HEK293T (cell line): ENCODE results near the gene IFITM1.
"Not testable (repeated sequence)": the region's sequence is repeated elsewhere in the genome, so short reads cannot be mapped to it uniquely, and the experiment has no call there.

ENCODE experiments used
- CTCF ChIA-PET: fragments of 350-600 bp; formaldehyde crosslinking; extraction: SDS; loops from one replicate; lab custom pipeline; 2021; ENCODE audit warnings: antibody characterized with exemption, inconsistent platforms; lab: Yijun Ruan, JAX
- POLR2A ChIA-PET: fragments of 350-600 bp; formaldehyde crosslinking; extraction: SDS; loops from one replicate; lab custom pipeline; 2020; ENCODE audit warnings: antibody characterized with exemption, inconsistent platforms; lab: Yijun Ruan, JAX
- DNase-seq: peaks from one replicate; pipeline ENCODE4 v3.0.0; 2012; ENCODE audit warnings: mixed read lengths; ENCODE audit errors: extremely low spot score
- ARNT ChIP-seq: fragments of 450-650 bp; IDR thresholded peaks from 2 replicates; pipeline ENCODE4 v1.6.1; 2017; ENCODE audit warnings: mild to moderate bottlenecking
- BHLHE40 ChIP-seq: fragments of 450-650 bp; IDR thresholded peaks from 2 replicates; pipeline ENCODE4 v1.6.1; 2016; ENCODE audit warnings: mild to moderate bottlenecking, moderate library complexity, borderline replicate concordance
- CTBP1 ChIP-seq: fragments of 450-650 bp; IDR thresholded peaks from 2 replicates; pipeline ENCODE4 v1.6.1; 2016; ENCODE audit warnings: borderline replicate concordance
- ELF4 ChIP-seq: fragments of 450-650 bp; IDR thresholded peaks from 2 replicates; pipeline ENCODE4 v1.6.1; 2017; ENCODE audit warnings: antibody characterized with exemption
- FOXA1 ChIP-seq: fragments of 450-650 bp; IDR thresholded peaks from 2 replicates; pipeline ENCODE4 v1.6.1; 2016; ENCODE audit warnings: mild to moderate bottlenecking
- FOXK2 ChIP-seq: fragments of 450-650 bp; IDR thresholded peaks from 2 replicates; pipeline ENCODE4 v1.6.1; 2016; ENCODE audit warnings: mild to moderate bottlenecking
- FOXM1 ChIP-seq: fragments of 450-650 bp; IDR thresholded peaks from 2 replicates; pipeline ENCODE4 v1.6.1; 2017; ENCODE audit warnings: mild to moderate bottlenecking, borderline replicate concordance
- HDGF ChIP-seq: fragments of 450-650 bp; IDR thresholded peaks from 2 replicates; pipeline ENCODE4 v1.6.1; 2017; ENCODE audit warnings: antibody characterized with exemption, borderline replicate concordance
- L3MBTL2 ChIP-seq: fragments of 450-650 bp; conservative IDR thresholded peaks from 2 replicates; pipeline ENCODE4 v1.6.1; 2016; ENCODE audit warnings: mild to moderate bottlenecking
- LEF1 ChIP-seq: fragments of 450-650 bp; IDR thresholded peaks from 2 replicates; pipeline ENCODE4 v1.6.1; 2017; ENCODE audit warnings: mild to moderate bottlenecking, borderline replicate concordance
- NFRKB ChIP-seq: fragments of 450-650 bp; IDR thresholded peaks from 2 replicates; pipeline ENCODE4 v1.6.1; 2016; ENCODE audit warnings: mild to moderate bottlenecking, moderate library complexity
- PKNOX1 ChIP-seq: fragments of 450-650 bp; IDR thresholded peaks from 2 replicates; pipeline ENCODE4 v1.6.1; 2016
- SP1 ChIP-seq: fragments of 450-650 bp; IDR thresholded peaks from 2 replicates; pipeline ENCODE4 v1.6.1; 2017
- SUZ12 ChIP-seq: fragments of 450-650 bp; IDR thresholded peaks from 2 replicates; pipeline ENCODE4 v1.6.1; 2016; ENCODE audit warnings: mild to moderate bottlenecking
- TARDBP ChIP-seq: fragments of 450-650 bp; IDR thresholded peaks from 2 replicates; pipeline ENCODE4 v1.6.1; 2016
- ZNF384 ChIP-seq: fragments of 450-650 bp; IDR thresholded peaks from 2 replicates; pipeline ENCODE4 v1.6.1; 2016

IFITM1 gene

DNA sequence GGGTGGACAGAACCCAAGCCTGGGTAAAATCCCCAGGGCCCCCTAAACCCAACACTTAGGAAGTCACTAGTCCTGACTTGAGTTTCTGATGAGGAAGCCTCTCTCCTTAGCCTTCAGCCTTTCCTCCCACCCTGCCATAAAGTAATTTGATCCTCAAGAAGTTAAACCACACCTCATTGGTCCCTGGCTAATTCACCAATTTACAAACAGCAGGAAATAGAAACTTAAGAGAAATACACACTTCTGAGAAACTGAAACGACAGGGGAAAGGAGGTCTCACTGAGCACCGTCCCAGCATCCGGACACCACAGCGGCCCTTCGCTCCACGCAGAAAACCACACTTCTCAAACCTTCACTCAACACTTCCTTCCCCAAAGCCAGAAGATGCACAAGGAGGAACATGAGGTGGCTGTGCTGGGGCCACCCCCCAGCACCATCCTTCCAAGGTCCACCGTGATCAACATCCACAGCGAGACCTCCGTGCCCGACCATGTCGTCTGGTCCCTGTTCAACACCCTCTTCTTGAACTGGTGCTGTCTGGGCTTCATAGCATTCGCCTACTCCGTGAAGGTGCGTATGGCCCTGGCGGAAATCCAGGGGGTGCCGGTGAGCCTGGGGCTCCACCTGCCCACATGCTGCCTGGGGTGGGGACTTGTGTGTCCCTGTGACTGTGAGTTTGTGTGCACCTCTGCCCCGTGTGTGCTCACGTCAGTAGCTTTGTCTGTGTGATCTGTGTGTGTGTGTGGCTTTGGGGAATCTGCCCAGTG, at the start of gene IFITM1:
IFITM1 (plus strand) TSS at position 254 of the 767 bp plus-strand sequence; CDS start at position 385, 131 bp downstream.
- ChIA-PET POLR2A (no interaction called here), CTCF (no interaction called here)
- no peak for DNase-seq
- no peak for TF ChIP-seq FOXK2
- TF ChIP-seq ARNT: no peak
- TF ChIP-seq SUZ12: no peak
- TF ChIP-seq HDGF: no peak
- no peak for TF ChIP-seq CTBP1
- TF ChIP-seq FOXA1: no peak
- TF ChIP-seq NFRKB: no peak
- no peak for TF ChIP-seq ZNF384
- no peak for TF ChIP-seq L3MBTL2

GRCh38 chr11:266676-267439, 47.0 kb upstream of the IFITM1 start:
- TF ChIP-seq ELF4 (no peak), FOXA1 (no peak), TARDBP (no peak), CTBP1 (no peak), HDGF (no peak), ARNT (no peak), PKNOX1 (no peak), BHLHE40 (no peak), SP1 (no peak), FOXK2 (no peak), LEF1 (no peak), L3MBTL2 (no peak), NFRKB (no peak), ZNF384 (no peak), SUZ12 (no peak), FOXM1 (no peak)
- ChIA-PET POLR2A (no interaction called here), CTCF (interaction anchor here (0.9 kb wide), 1 partner anchor 16 kb away, joined by 3 read pairs; no protein-coding TSS in a partner anchor)
- no peak for DNase-seq

GRCh38 chr11:267491-267994, 46.3 kb upstream of the IFITM1 start:
- ChIA-PET POLR2A (no interaction called here), CTCF (interaction anchor here (0.9 kb wide), 1 partner anchor 17 kb away, joined by 3 read pairs; no protein-coding TSS in a partner anchor)
- no peak for DNase-seq

DNA sequence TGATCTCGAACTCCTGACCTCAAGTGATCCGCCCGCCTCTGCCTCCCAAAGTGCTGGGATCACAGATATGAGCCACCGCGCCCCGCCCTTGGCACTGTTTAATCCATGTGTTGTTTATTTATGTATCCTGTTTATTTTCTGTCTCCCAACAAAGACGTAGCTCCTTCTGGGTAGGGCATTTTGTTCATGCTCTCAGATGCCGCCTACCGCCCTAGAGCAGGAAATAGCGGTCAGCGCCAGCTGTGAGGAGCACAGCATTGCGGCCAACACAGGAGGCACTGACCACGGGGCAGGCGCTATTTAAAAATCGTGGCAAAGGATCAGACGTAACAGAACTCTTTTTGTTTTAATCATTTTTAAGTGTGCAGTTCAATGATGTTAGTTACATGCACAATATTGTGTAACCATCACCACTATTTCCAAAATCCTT, 45.1 kb upstream of the IFITM1 start:
- CTCF ChIA-PET, POLR2A ChIA-PET, DNase-seq: not testable (repeated sequence)

More at GRCh38 chr11:267491-267994, 46.3 kb upstream of the IFITM1 start:
- no peak for TF ChIP-seq FOXA1

DNA sequence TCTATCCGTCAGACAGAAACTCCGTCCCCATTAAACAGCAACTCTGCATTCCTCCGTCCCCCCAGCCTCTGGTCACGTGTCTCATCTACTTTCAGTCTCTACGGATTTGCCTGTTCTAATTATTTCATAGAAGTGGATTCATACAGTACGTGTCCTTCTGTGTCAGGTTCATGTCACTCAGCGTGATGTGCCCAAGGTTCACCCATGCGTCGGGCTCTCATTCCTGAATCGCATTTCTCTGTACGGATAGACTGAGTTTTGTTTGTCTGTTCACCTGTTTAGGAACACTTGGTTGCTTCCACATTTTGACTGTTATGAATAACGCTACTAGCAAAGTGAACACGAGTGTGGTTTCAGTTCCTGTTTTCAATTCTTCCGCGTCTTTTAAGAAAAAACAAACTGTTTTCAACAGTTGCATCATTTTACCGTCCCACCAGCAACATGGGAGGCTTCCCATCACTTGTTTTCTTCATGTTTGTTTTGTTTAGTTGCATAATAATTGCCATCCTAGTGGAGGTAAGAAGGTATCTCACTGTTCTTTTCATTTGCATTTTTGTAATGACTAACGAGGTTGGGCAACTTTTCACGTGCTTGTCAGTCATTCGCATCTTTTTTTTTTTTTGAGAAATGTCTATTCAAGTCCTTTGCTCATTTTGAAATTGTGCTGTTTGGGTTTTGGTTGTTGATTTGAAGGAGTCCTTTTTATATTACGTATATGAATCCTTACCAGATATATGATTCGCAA, 44.5 kb upstream of the IFITM1 start:
- no peak for TF ChIP-seq LEF1
- no peak for TF ChIP-seq FOXK2
- no peak for DNase-seq
- ChIA-PET CTCF (no interaction called here), POLR2A (no interaction called here)

DNA sequence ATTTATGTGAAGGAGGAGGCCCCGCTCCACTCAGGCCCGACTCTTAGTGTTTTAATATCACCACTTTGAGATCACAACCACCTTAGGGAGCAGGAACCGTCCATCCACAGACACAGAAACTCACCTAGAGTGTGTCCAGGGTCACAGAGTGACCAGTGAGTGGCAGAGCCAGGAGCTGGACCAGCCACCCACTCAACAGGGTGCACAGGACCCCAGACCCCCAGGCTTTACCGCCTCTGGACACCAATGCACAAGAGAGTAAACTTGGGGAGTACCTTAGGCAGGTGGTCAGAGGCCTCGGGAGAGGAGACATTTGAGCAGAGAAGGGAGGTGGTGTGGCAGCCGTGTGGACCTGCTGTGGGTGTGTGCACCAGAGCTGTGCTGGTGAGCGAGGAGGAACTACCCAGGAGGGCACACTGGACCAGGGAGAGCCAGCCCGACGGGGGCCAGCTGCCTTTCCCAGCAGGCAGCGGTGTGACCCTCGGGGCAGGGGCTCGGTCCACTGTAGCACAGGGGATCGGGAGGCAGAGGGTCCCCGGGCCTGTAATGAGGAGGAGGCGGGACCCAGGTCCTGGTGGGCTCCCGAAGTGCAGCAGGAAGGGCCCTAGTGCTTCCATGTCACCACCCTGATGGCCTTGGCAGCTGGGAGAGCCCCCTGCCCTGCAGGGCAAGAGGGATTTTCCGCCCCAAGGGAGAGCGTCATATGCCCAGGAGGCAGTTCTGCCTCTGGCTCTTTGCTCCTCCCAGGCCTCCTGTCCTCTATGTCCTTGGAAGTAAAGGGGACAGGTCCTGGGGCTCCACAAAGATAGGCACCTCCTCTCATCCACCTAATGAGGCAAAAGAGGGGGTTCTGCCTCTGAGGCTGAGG, 43.2 kb upstream of the IFITM1 start:
- no peak for DNase-seq
- CTCF ChIA-PET: no interaction called here
- TF ChIP-seq PKNOX1: 0 out of 2 replicates have a peak, but pooled peaks have one; percentile 16
- no peak for TF ChIP-seq SP1
- POLR2A ChIA-PET: no interaction called here

GRCh38 chr11:271319-271715, 42.5 kb upstream of the IFITM1 start:
- DNase-seq: no peak
- TF ChIP-seq NFRKB (no peak), BHLHE40 (no peak), FOXA1 (no peak), FOXM1 (no peak)
- CTCF ChIA-PET: interaction anchor here (1.5 kb wide), 1 partner anchor 21 kb away, joined by 4 read pairs; no protein-coding TSS in a partner anchor
- POLR2A ChIA-PET: no interaction called here
